Activated T-helper 1 cell treated with anti-CD3 and anti-CD28 coated beads, Interleukin-12 subunit alpha, Interleukin-12 subunit beta, Interleukin-2, Interleukin-4 antibody, amounts not matched to agents 30 ng/mL and 10 ng/mL and 1 ng/mL, durations not matched to agents 14 hours and 24 hours and 36 hours (primary cell): ENCODE results near the gene TRIM15. TPM values are rescaled to one million over a fixed set of nuclear protein-coding genes. Genes with fewer than 3 reads are reported as not detected.
"Not testable (repeated sequence)": the region's sequence is repeated elsewhere in the genome, so short reads cannot be mapped to it uniquely, and the experiment has no call there.

Source experiments
- DNase-seq: peaks from one replicate; pipeline ENCODE4 v3.0.0; 2021; ENCODE audit warnings: low spot score
- H3K27ac Mint-ChIP-seq: one replicate; pipeline ENCODE4 v1.8.0; 2021; ENCODE audit warnings: mild to moderate bottlenecking, mixed read lengths
- H3K27me3 Mint-ChIP-seq: one replicate; pipeline ENCODE4 v1.8.0; 2022; ENCODE audit warnings: mild to moderate bottlenecking, moderate library complexity, mixed read lengths; ENCODE audit not compliant: insufficient read depth
- H3K36me3 Mint-ChIP-seq: one replicate; pipeline ENCODE4 v1.8.0; 2021; ENCODE audit warnings: low read depth, mixed read lengths
- H3K4me1 Mint-ChIP-seq: one replicate; pipeline ENCODE4 v1.8.0; 2021; ENCODE audit warnings: low read depth, mixed read lengths
- H3K4me3 Mint-ChIP-seq: one replicate; pipeline ENCODE4 v1.8.0; 2021; ENCODE audit warnings: mild to moderate bottlenecking, moderate library complexity, mixed read lengths
- H3K9me3 Mint-ChIP-seq: one replicate; pipeline ENCODE4 v1.8.0; 2021; ENCODE audit warnings: mixed read lengths
- intact Hi-C: fragments of 100-400 bp; cut with micrococcal nuclease; formaldehyde crosslinking; loops from one replicate; pipeline ENCODE4 v1.15.1; 2024
- total RNA-seq: library from RNA; stranded (reverse); gene quantifications from 2 replicates; pipeline ENCODE4 v1.2.3, GENCODE V29; 2022

Gene TRIM15
- total RNA-seq, 1 donor from 2014 or later, result 0.39 TPM

GRCh38 chr6:30221395-30221794, 58.0 kb downstream of the TRIM15 start:
- DNase-seq, H3K4me3 Mint-ChIP-seq, H3K27ac Mint-ChIP-seq, intact Hi-C loops, H3K4me1 Mint-ChIP-seq, H3K36me3 Mint-ChIP-seq, H3K27me3 Mint-ChIP-seq: not testable (repeated sequence)
- H3K9me3 Mint-ChIP-seq, result peaks cover 30% of the 10 kb centered on the region

- intact Hi-C loops, DNase-seq, H3K27ac Mint-ChIP-seq: not testable (repeated sequence)
These were observed 58.6 kb downstream of the TRIM15 start for GRCh38 chr6:30221956-30222355.

More at GRCh38 chr6:30221956-30222355, 58.6 kb downstream of the TRIM15 start:
- H3K27me3 Mint-ChIP-seq, H3K36me3 Mint-ChIP-seq, H3K4me3 Mint-ChIP-seq, H3K4me1 Mint-ChIP-seq: not testable (repeated sequence)
- peaks cover 30% of the 10 kb centered on the region for H3K9me3 Mint-ChIP-seq

Other genes with a start within 250 kb of the TRIM15 start
- gene HLA-A, start 221.0 kb upstream of the TRIM15 start, total RNA-seq, result 1,482 and 1,503 TPM in 2 replicates
- 79.7 and 82.7 TPM in 2 replicates for gene POLR1H, start 102.3 kb upstream of the TRIM15 start, total RNA-seq
- gene PPP1R11, start 96.3 kb upstream of the TRIM15 start, total RNA-seq, result 69.8 and 71.0 TPM in 2 replicates
- gene RNF39, start 87.8 kb upstream of the TRIM15 start, total RNA-seq, result not detected in 2 replicates
- gene TRIM31, start 50.5 kb upstream of the TRIM15 start, total RNA-seq, result not detected in 2 replicates
- not detected in 2 replicates for gene TRIM40, start 27.4 kb upstream of the TRIM15 start, total RNA-seq
- gene TRIM10, start 2.3 kb upstream of the TRIM15 start, total RNA-seq, result 0.05 and 0.08 TPM in 2 replicates
- 61.6 and 64.7 TPM in 2 replicates for gene TRIM26, start 49.9 kb downstream of the TRIM15 start, total RNA-seq
- 14.2 and 15.6 TPM in 2 replicates for gene TRIM39, start 163.4 kb downstream of the TRIM15 start, total RNA-seq
- gene RPP21, start 181.6 kb downstream of the TRIM15 start, total RNA-seq, result 54.2 and 62.8 TPM in 2 replicates